ENCODE measurements around the gene SELL. TPM values are rescaled to one million over a fixed set of nuclear protein-coding genes. Genes with fewer than 3 reads are reported as not detected.

Gene SELL
- total and polyA plus RNA-seq, 2 of the 4 experiments (the other 2 are of a cell fraction) = not detected

DNA sequence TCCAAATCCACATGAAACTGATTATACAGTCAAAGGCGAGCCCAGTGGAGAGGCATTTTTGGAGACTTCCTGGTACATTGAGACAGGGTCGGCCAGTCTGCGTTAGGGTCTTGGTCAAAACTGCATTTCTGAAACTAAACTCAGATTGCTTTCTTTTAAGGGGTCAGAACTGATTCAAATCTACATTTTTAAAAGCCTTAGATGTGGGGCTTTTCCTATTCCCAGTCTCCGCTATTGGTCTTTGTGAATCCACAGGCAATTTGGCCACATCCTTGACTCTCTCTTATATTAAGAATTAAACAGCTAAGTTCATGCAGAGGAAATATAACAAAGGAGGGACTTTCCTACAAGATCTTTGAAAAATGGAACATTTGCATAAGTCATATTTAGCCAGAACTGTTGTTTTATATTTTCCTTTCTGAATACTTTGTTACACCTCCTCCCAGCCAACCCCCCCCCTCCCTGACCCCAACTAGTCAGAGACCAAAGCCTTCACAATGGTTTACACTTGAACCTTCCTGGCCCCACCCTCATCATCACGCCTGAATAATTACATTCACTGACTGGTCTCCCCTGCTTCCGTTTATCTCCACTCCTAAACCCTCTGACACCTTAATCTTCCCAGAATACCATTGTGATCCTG, 30.9 kb downstream of the SELL start:
- H3K56ac ChIP-seq (ENCODE audit: extremely low read depth, insufficient read depth, low read length) = no peak overlapping the region
- no peak overlapping the region for H2AK9ac ChIP-seq (replicated peaks; ENCODE audit: low read depth, low read length, poor library complexity)
- no peak overlapping the region for H2BK15ac ChIP-seq (ENCODE audit: low read depth, low read length)
- no TSS peak for BruUV-seq (replicated peaks)
- no peaks in the 10 kb centered on the region for H3K4me1 ChIP-seq (ENCODE audit: control insufficient read depth, insufficient read depth, low read length)
- H3K4me2 ChIP-seq (ENCODE audit: low read depth, low read length) = no peak overlapping the region
- H3K9me1 ChIP-seq (ENCODE audit: insufficient read depth, low read length) = no peaks in the 10 kb centered on the region
- H2BK120ac ChIP-seq (ENCODE audit: low read depth, low read length) = no peak overlapping the region
- no peak overlapping the region for H3K4ac ChIP-seq (ENCODE audit: low read depth, low read length)
- H3K79me1 ChIP-seq (ENCODE audit: low read depth in 1 of 2, low read length in 2 of 2) = no peaks in the 10 kb centered on the region
- WGBS, 2 experiments (ENCODE audit: extremely low coverage in 2 of 2, insufficient read length in 1 of 2) = 20% methylated on average over 1 of the region's 6 CpGs; no CpG with 5 or more reads in 1 of the 2 experiments
- H4K5ac ChIP-seq (ENCODE audit: low read depth, low read length) = no peak overlapping the region
- H3K9ac ChIP-seq (ENCODE audit: low read depth, low read length) = no peak overlapping the region
- H3K14ac ChIP-seq (replicated peaks; ENCODE audit: low read depth, low read length) = no peak overlapping the region
- H4K8ac ChIP-seq (ENCODE audit: low read depth in 2 of 2, low read length in 2 of 2) = no peak overlapping the region
- ChIA-PET CTCF (no interaction called here), POLR2A (ENCODE audit: unreplicated experiment) (no interaction called here)
- H2BK20ac ChIP-seq (ENCODE audit: low read depth, low read length) = no peak overlapping the region
- DNase-seq (no peak), ATAC-seq (ENCODE audit: low read depth) (no peak)
- H3K4me3 ChIP-seq (ENCODE audit: insufficient read depth, low read depth, low read length) = no peak overlapping the region
- H3K27ac ChIP-seq (ENCODE audit: insufficient read depth, low read length) = no peak overlapping the region
- H2AFZ ChIP-seq (replicated peaks; ENCODE audit: low read length, poor library complexity) = no peak overlapping the region
- no peaks in the 10 kb centered on the region for H3K9me3 ChIP-seq (ENCODE audit: control insufficient read depth, insufficient read depth, low read length)
- TF ChIP-seq, protein P1, sequence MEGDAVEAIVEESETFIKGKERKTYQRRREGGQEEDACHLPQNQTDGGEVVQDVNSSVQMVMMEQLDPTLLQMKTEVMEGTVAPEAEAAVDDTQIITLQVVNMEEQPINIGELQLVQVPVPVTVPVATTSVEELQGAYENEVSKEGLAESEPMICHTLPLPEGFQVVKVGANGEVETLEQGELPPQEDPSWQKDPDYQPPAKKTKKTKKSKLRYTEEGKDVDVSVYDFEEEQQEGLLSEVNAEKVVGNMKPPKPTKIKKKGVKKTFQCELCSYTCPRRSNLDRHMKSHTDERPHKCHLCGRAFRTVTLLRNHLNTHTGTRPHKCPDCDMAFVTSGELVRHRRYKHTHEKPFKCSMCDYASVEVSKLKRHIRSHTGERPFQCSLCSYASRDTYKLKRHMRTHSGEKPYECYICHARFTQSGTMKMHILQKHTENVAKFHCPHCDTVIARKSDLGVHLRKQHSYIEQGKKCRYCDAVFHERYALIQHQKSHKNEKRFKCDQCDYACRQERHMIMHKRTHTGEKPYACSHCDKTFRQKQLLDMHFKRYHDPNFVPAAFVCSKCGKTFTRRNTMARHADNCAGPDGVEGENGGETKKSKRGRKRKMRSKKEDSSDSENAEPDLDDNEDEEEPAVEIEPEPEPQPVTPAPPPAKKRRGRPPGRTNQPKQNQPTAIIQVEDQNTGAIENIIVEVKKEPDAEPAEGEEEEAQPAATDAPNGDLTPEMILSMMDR (conservative IDR thresholded peaks at IDR 0.05; ENCODE audit: low read depth, low read length) = no peak
- no peak for TF ChIP-seq MAFK (IDR thresholded peaks at IDR 0.05; ENCODE audit: low read depth, low read length)
- TF ChIP-seq, protein P2, sequence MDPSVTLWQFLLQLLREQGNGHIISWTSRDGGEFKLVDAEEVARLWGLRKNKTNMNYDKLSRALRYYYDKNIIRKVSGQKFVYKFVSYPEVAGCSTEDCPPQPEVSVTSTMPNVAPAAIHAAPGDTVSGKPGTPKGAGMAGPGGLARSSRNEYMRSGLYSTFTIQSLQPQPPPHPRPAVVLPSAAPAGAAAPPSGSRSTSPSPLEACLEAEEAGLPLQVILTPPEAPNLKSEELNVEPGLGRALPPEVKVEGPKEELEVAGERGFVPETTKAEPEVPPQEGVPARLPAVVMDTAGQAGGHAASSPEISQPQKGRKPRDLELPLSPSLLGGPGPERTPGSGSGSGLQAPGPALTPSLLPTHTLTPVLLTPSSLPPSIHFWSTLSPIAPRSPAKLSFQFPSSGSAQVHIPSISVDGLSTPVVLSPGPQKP (IDR thresholded peaks at IDR 0.05; ENCODE audit: borderline replicate concordance, low read depth, low read length) = no peak
- no peak for TF ChIP-seq CEBPB (IDR thresholded peaks at IDR 0.05; ENCODE audit: low read depth, low read length)
- TF ChIP-seq POLR2A (IDR thresholded peaks at IDR 0.05; ENCODE audit: low read depth, low read length) = no peak
- TF ChIP-seq BHLHE40 (IDR thresholded peaks at IDR 0.05; ENCODE audit: low read depth, low read length) = no peak
- no peak for TF ChIP-seq CHD1 (IDR thresholded peaks at IDR 0.05; ENCODE audit: low read depth, low read length)
- H2AK5ac ChIP-seq (ENCODE audit: low read depth, low read length) = no peak overlapping the region
- H4K91ac ChIP-seq (ENCODE audit: insufficient read depth, low read depth, low read length) = no peak overlapping the region
- in situ Hi-C loops (cut with MboI; ENCODE audit: low sequenced_read_pairs) (no loop called here), dilution Hi-C loops (cut with HindIII; ENCODE audit: low sequenced_read_pairs, unreplicated experiment) (no loop called here), intact Hi-C loops (cut with micrococcal nuclease) (no loop called here)
- no peak overlapping the region for H3K23ac ChIP-seq (ENCODE audit: low read depth, low read length)
- H3K36me3 ChIP-seq (ENCODE audit: control insufficient read depth, insufficient read depth, low read length) = no peaks in the 10 kb centered on the region
- H3K27me3 ChIP-seq (ENCODE audit: control insufficient read depth, insufficient read depth, low read length) = no peaks in the 10 kb centered on the region
- H3K18ac ChIP-seq (ENCODE audit: low read depth, low read length) = no peak overlapping the region
- H2BK5ac ChIP-seq (ENCODE audit: low read depth, low read length, poor library complexity, severe bottlenecking) = no peak overlapping the region
- no peaks in the 10 kb centered on the region for H4K20me1 ChIP-seq (ENCODE audit: insufficient read depth, low read length)

Data from IMR-90 (cell line).